Activated T-helper 1 cell treated with anti-CD3 and anti-CD28 coated beads, Interleukin-2, amount 50 U/mL, for 16 hours (primary cell): ENCODE data around the gene GAS2L2.

Experiments used
- DNase-seq, 2 donors: peaks; one replicate each; pipeline ENCODE4 v3.0.0-alpha.2; 2020; ENCODE audit warnings: low read depth in 1 of 2, low spot score in 1 of 2

The GAS2L2 gene

DNA sequence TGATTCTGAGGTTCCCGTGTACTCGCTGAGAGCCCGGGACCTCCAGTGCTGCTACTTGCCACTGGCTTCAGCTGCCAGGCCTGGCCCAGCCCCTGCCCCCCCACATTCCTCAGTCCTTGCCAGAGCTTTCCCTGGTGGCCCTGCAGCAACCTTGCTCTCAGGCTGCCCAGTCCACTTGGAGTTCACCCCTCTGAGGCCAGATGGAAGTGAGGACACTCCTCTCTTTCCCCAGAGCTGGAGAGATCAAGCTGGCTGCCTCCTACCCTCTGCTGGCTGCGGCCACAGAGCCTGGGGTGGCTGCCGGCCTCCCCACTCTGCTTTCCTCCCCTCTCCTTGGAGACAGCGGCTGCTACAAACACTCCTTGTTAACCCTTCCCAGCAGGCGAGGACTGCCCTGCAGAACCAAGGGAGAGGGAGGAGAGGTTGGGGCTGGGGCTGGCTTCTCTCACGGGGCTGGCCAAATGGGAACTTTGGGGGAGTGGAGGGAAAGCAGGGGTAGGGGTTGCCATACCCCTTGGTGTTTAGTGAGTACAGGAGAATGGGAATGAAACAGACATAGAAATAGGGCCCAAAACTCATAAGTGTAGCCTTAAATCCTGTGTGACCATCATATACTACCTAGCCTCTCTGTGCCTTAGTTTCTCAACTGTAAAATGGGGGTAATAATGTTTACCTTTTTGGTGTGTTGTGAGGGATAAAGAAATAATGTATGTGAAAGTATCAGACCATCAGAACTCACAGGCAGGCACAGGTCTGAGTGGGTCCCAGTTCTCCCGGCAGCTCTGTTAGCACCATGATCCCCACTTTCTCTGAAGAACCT, at the start of gene GAS2L2:
Gene GAS2L2, minus strand, starts transcription at position 295 of the 820 bp plus-strand sequence. CDS start 389 bp downstream, outside the sequence.
- no peak for DNase-seq

- no peak for DNase-seq
Measured at GRCh38 chr17:35801583-35802224, 48.7 kb upstream of the GAS2L2 start.

DNA sequence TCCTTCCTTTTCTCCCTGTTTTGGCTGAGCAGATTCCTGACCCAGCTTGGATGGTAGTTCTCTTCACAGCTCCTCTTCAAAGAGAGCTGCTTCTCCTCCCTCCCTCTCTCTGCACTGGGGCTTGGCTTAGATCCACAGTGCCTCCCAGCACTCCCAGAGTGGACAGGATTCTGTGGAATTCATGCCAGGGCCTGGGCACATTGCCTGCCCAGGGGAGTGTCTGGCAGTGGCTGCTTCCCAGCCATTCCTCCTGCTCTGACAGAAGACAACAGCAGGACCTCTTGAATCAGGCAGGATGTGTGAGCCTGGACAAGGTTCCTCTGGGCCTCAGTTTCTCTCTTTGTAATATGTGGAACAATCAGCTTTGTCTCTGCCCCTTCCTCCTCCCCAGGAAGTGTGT, 46.9 kb upstream of the GAS2L2 start:
- no peak for DNase-seq

- no peak for DNase-seq
Measured at GRCh38 chr17:35797918-35798317, 44.9 kb upstream of the GAS2L2 start.

DNA sequence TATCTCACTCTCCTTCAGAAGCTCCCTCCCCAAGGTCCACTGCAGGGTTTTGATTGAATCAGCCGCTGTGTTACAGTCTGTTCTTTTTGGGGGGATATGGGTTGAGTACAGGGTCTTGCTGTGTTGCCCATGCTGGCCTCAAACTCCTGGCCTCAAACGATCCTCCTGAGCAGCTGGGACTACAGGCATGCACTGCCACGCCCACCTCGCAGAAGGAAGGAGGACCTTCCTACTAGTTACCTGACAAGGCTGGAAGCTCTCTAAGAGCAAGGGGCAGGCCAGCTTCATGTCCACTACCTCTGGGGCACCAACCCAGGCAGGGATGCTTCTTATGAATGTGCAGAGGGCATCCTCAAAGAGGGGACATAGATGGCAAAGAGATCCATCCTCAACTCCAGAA, 44.3 kb upstream of the GAS2L2 start:
- no peak for DNase-seq

GRCh38 chr17:35796942-35797341, 43.9 kb upstream of the GAS2L2 start:
- no peak for DNase-seq

- DNase-seq: no peak
Measured at GRCh38 chr17:35795871-35796265, 42.8 kb upstream of the GAS2L2 start.

DNA sequence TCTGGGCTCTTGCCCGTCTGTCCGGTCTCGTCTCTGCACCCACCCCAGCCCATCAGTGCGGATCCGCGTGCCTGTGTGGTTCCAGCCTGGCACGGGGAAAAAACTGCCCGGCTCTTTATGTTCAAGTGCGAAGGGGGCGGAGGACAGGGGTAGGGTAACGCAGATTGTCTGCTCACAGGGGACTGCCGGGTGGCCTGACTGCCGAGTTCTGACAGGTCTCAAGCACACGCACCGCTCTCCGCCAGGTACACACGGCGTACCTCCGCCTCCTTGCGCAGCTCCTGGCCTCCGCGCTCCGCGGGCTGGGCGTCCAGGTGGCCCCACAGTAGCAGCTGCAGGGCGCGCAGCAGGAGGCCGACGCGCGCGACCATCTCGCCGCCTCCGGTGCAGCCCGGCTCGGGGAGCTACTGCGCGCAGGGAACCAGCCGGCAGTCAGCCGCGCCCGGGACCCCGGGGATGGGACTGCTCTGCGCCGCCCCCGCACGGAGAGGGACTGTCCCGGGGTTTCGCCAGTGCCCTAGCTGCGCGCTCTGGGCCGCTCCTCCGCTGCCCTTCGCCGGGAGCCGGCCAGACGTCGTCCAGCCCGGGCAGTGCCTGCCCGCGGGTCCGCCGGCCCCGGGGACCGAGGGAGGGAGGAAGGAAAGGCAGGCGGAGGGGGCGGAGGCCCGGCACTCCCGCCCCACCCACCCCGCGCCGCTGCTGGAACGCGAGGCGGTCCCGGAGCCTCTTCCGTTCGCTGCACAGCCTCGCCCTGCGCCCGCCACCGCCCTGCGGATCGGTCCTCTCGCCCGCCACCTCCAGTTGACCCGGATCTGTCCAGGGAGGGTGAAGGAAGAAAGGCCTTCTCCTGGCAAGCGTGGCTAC, 42.2 kb upstream of the GAS2L2 start, which contains the start of gene MMP28:
Gene MMP28, minus strand, starts transcription at position 635 of the 864 bp plus-strand sequence. Its CDS starts 264 bp downstream, at position 371.
- no peak for DNase-seq

GRCh38 chr17:35793257-35793656, 40.2 kb upstream of the GAS2L2 start:
- DNase-seq: no peak

DNA sequence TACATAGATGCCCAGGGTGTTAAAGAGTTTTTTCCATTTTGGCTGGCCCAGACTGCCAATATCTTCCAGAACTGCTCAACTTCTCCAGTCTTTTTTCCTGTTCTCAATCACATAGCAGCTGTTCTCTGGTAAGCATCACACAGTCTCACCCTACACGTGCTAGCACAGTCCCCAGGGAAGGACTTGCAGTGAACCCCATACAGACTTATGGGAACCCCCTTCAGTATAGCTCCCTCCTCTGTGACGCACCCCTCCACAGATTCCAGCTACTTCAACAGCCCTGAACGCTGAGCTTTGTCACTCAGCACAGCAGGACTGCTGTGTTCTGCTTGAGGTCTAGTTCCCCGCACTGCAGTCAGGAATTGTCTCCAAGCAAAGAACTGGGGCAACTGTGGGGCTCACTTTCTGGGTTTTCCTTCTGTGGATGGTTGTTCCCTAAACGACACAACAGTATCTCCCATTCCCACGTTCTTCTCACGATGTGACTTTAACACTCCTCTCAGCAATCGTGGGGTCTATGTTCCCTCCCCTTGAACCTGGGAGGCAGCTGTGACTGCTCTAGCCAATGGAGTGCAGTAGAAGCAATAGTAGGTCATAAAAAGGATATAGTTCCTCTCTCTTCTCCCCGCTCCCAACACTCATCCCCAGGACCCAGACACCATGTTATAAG, 38.8 kb upstream of the GAS2L2 start:
- DNase-seq: no peak

GRCh38 chr17:35790841-35791240, 37.8 kb upstream of the GAS2L2 start:
- no peak for DNase-seq

- no peak for DNase-seq
Measured at GRCh38 chr17:35788477-35789368, 35.7 kb upstream of the GAS2L2 start.

- no peak for DNase-seq
Measured at GRCh38 chr17:35786941-35787432, 33.9 kb upstream of the GAS2L2 start.

- no peak for DNase-seq
Measured at GRCh38 chr17:35784895-35785294, 31.9 kb upstream of the GAS2L2 start.

DNA sequence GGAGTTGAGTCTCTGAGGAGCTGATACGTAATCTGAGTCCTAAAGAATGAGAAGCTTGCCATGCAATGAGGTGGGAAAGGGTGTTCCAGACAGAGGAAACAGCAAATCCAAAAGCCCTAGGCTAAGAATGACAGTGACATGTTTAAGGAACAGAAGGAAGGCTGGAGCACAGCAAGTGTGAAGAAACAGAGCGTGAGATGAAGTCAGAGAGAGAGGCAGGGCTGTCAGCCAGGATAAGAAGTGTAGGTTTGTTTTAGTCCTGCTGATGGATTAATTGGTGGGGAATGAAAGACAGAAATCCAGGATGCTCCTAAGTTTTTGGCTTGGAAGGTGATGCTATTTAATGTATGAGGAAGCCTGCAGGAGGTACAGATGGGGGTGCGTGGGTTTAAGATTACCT, 27.9 kb upstream of the GAS2L2 start:
- no peak for DNase-seq

GRCh38 chr17:35778641-35779196, 25.7 kb upstream of the GAS2L2 start:
- DNase-seq: no peak

GRCh38 chr17:35775583-35775982, 22.5 kb upstream of the GAS2L2 start:
- no peak for DNase-seq

DNA sequence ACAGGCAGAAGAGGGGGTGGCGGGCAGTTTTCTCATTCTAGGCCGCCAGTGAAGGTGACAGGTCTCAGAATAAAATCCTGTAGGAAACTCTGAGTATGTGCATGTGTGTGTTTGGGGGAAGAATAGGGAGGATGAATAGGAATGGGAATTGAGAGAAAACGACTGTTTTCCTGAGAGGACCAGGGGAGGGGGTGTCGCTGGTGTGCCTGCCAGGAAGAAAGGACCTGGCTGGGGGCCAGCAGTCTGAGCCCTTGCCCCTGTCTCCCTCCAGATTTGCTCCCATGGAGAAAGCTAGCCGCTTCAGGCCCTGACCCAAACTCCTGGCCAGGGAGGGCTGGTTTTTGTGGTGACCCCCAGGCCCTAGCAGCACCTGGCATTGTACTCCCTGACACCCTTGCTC, 22.0 kb upstream of the GAS2L2 start:
- DNase-seq: no peak

- no peak for DNase-seq
Measured at GRCh38 chr17:35774499-35774898, 21.5 kb upstream of the GAS2L2 start.
